ENCODE measurements around the gene RAB10. TPM values are rescaled to one million over a fixed set of nuclear protein-coding genes. Genes with fewer than 3 reads are reported as not detected.

Gene RAB10
- total and polyA plus RNA-seq, 7 donors = 57.1 to 116 (median 92.0) TPM

DNA sequence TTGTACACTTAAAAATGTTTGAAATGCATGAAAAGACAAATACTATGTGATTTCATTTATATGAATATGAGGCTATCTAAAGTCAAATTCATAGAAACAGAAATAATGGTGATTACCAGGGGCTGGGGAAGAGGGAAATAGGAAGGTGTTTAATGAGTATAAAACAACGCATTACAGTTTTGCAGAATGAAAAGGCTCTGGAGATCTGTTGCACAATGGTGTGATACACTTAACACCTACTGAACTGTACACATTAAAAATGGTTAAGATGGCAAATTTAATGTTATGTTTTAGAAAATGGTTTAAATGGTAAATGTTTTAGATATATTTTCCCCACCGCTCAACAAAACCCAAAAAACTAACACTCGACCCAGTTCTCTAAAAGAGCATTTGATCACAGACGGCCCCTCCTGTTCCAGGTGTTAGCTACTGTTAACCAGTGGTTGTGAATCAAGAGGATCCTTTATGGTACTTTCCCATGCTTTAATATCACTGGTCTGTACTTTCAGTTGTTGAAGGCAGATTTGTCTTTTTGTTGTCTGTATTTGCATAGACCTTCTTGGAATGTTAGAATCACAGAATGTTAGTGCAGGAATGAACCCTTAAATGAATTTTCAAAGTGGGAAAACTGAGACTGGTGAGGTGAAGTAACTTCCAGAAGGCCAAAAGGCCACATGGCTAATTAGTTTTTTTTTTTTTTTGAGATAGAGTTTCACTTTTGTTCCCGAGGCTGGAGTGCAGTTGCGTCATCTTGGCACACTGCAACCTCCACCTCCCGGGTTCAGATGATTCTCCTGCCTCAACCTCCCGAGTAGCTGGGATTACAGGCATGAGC, 10.2 kb downstream of the RAB10 start:
- Histone ChIP-seq H3K4me1 (peaks cover 0 to 48% (median 26%) of the 10 kb centered on the region in 4 donors), H3K36me3 (peaks cover 0 to 6% (median 0%) of the 10 kb centered on the region in 4 donors), H3K9me3 (no peaks in the 10 kb centered on the region), H3K27ac (peak overlapping the region in 1 of 4 donors; percentile 26), H3K4me3 (no peak overlapping the region), H3K27me3 (no peaks in the 10 kb centered on the region)
- intact Hi-C loops (cut with DNase I) = no loop called here
- TF ChIP-seq POLR2AphosphoS5 (IDR thresholded peaks at IDR 0.05) (no peak), EP300 (IDR thresholded peaks at IDR 0.05) (no peak), POLR2A (IDR thresholded peaks at IDR 0.05) (no peak)
- TF ChIP-seq, protein P1, sequence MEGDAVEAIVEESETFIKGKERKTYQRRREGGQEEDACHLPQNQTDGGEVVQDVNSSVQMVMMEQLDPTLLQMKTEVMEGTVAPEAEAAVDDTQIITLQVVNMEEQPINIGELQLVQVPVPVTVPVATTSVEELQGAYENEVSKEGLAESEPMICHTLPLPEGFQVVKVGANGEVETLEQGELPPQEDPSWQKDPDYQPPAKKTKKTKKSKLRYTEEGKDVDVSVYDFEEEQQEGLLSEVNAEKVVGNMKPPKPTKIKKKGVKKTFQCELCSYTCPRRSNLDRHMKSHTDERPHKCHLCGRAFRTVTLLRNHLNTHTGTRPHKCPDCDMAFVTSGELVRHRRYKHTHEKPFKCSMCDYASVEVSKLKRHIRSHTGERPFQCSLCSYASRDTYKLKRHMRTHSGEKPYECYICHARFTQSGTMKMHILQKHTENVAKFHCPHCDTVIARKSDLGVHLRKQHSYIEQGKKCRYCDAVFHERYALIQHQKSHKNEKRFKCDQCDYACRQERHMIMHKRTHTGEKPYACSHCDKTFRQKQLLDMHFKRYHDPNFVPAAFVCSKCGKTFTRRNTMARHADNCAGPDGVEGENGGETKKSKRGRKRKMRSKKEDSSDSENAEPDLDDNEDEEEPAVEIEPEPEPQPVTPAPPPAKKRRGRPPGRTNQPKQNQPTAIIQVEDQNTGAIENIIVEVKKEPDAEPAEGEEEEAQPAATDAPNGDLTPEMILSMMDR (IDR thresholded peaks at IDR 0.05) = no peak
- no peak for DNase-seq
- 25 to 47% methylated on average over 8 of the region's 8 CpGs for WGBS, 2 donors

DNA sequence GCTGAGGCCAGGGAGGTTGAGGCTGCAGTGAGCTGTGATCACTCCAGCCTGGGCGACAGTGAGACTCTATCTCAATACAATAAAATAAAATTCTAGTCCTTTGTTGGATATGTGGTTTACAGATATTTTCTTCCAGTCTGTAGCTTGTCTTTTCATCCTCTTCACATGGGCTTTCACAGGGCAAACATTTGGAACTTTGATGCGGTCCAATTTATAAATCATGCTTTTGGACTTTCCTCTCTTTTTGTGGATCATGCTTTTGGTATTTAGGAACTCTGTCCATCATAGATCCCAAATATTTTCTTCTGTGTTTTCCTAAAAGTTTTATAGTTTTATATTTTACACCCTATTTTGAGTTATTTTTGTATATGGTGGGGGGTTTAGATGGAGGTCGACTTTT, 14.9 kb downstream of the RAB10 start:
- Histone ChIP-seq H3K36me3 (no peaks in the 10 kb centered on the region), H3K27me3 (no peaks in the 10 kb centered on the region), H3K27ac (no peak overlapping the region), H3K4me3 (no peak overlapping the region), H3K9me3 (no peaks in the 10 kb centered on the region), H3K4me1 (peaks cover 0 to 44% (median 24%) of the 10 kb centered on the region in 4 donors)
- intact Hi-C loops (cut with DNase I) = no loop called here
- 84 to 86% methylated on average over 3 of the region's 3 CpGs for WGBS, 2 donors
- TF ChIP-seq, protein P1 (IDR thresholded peaks at IDR 0.05) = no peak
- no peak for TF ChIP-seq POLR2A (IDR thresholded peaks at IDR 0.05)
- TF ChIP-seq POLR2AphosphoS5 (IDR thresholded peaks at IDR 0.05) = no peak
- TF ChIP-seq EP300 (IDR thresholded peaks at IDR 0.05) = no peak
- no peak for DNase-seq

DNA sequence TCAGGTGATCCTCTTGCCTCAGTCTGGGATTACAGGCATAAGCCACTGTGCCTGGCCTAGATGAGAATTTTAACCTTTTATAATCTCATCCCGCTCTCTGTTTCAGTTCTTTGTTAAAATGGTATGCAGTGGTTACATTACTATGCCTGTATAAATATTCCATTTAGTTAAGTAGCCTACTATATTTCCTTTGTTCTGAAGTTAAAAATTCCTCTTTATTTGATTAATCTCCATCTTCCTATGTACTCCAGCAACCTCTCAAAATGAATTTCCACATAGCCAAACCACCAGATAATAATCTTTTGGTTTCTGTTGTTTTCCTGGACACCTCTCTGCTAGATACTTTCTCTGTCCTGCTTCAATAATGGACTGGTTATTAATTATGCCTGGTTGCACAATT, 15.8 kb downstream of the RAB10 start:
- Histone ChIP-seq H3K36me3 (no peaks in the 10 kb centered on the region), H3K27ac (no peak overlapping the region), H3K9me3 (no peaks in the 10 kb centered on the region), H3K4me3 (no peak overlapping the region), H3K4me1 (peaks cover 0 to 35% (median 18%) of the 10 kb centered on the region in 4 donors), H3K27me3 (no peaks in the 10 kb centered on the region)
- no peak for DNase-seq
- TF ChIP-seq EP300 (IDR thresholded peaks at IDR 0.05) (no peak), POLR2A (IDR thresholded peaks at IDR 0.05) (no peak), POLR2AphosphoS5 (IDR thresholded peaks at IDR 0.05) (no peak)
- TF ChIP-seq, protein P1 (IDR thresholded peaks at IDR 0.05) = no peak
- intact Hi-C loops (cut with DNase I) = no loop called here
- 92 to 96% methylated on average over 1 of the region's 1 CpG for WGBS, 2 donors

DNA sequence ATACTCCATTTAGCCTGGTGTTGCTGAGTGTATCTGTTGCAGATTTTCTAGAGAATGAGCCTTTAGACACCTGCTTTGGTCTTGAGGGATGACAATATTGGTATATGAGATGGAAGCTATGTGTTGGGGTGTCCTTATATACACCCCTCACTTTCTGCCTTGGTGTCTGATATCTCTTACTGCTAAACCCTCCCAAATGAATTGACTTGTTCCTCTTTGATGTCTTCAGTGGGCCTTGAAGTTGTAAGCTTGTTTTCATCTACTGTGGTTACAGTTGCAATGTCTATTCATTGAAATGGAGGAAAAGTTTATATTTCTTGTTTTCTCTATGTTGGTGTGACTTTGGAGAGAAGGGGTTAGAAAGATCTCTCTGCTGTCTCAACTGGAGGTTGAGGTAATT, 18.9 kb downstream of the RAB10 start:
- intact Hi-C loops (cut with DNase I) = no loop called here
- H3K27ac ChIP-seq = no peak overlapping the region

More for the DNA sequence above, 18.9 kb downstream of the RAB10 start:
- peaks cover 0 to 57% (median 28%) of the 10 kb centered on the region in 4 donors for H3K4me1 ChIP-seq
- H3K36me3 ChIP-seq = no peaks in the 10 kb centered on the region
- no peaks in the 10 kb centered on the region for H3K27me3 ChIP-seq
- TF ChIP-seq EP300 (IDR thresholded peaks at IDR 0.05) = no peak
- TF ChIP-seq, protein P1 (IDR thresholded peaks at IDR 0.05) = no peak
- TF ChIP-seq POLR2AphosphoS5 (IDR thresholded peaks at IDR 0.05) = no peak
- TF ChIP-seq POLR2A (IDR thresholded peaks at IDR 0.05) = no peak
- H3K4me3 ChIP-seq = no peak overlapping the region
- DNase-seq = no peak
- H3K9me3 ChIP-seq = no peaks in the 10 kb centered on the region
